Measurements from ENCODE around the gene PHLDB1. TPM values are rescaled to one million over a fixed set of nuclear protein-coding genes. Genes with fewer than 3 reads are reported as not detected.

PHLDB1 gene
- total and polyA plus RNA-seq, 2 of the 8 experiments (the other 6 are each of a cell fraction or from before 2014, with no cell fraction given), result 53.9 to 74.8 TPM

DNA sequence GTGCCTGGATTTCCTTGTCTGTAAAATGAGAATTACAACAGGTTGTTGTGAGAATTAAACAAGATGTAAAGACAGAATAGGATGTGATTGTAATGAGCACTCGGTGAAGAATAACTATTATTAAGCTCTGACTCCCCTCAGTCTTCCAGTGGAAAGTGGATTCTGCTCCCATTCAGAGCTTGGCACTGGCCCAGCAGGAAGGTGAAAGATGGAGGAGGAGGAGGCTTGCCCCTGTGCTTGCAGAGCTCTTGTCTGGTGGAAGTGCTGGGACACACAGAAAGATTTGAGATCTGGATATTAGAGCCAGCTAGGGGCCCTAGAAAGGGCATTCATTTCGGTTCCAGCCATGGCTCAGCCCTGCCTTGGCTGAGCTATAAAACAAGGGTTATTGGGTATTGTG is 28.2 kb downstream of the PHLDB1 start:
- H3K4ac ChIP-seq (replicated peaks; ENCODE audit: insufficient read length, low read depth, low read length), result peak overlapping the region; percentile 1
- H3K4me3 ChIP-seq (ENCODE audit: extremely low read depth in 1 of 4, insufficient read depth in 2 of 4, low read depth in 3 of 4, low read length in 4 of 4), result peak overlapping the region; percentile 36 to 72 (median 62); a peak in 7 of 8 replicates
- H2BK120ac ChIP-seq (replicated peaks; ENCODE audit: low read depth, low read length), result no peak overlapping the region
- ChIA-PET POLR2A (ENCODE audit: partially characterized antibody) (interaction anchor here (0.6 to 25.8 kb wide), 10 partner anchors 10 to 377 kb away, joined by 3 to 574 read pairs (median 5); partner anchors contain the start of gene PHLDB1), CTCF (ENCODE audit: partially characterized antibody) (interaction anchor here (0.7 to 19.1 kb wide), 15 partner anchors 9 to 201 kb away, joined by 3 to 435 read pairs (median 6); partner anchors contain the start of genes PHLDB1 and TREH)
- H2BK20ac ChIP-seq (ENCODE audit: low read length), result no peak overlapping the region
- H2BK5ac ChIP-seq (ENCODE audit: low read depth, low read length), result peak overlapping the region; percentile 92; the same call in 1 of the 2 replicates
- peak overlapping the region; percentile 97; the same call in 1 of the 2 replicates for H3K18ac ChIP-seq (ENCODE audit: extremely low read depth, low read length)
- peaks cover 2 to 52% (median 17%) of the 10 kb centered on the region in 4 experiments; a peak in 6 of 8 replicates for H3K36me3 ChIP-seq (ENCODE audit: control insufficient read depth in 2 of 4, insufficient read depth in 4 of 4, low read length in 3 of 4)
- peaks cover 16 to 23% (median 19%) of the 10 kb centered on the region in 4 experiments for H3K4me1 ChIP-seq (replicated peaks in 1 of 4; ENCODE audit: control insufficient read depth in 3 of 4, insufficient read depth in 4 of 4, low read length in 3 of 4)
- peak overlapping the region; percentile 80 to 99 for H3K4me2 ChIP-seq (ENCODE audit: insufficient read depth in 1 of 2, low read depth in 2 of 2, low read length in 2 of 2)
- 0 out of 2 replicates have a peak overlapping the region, but pooled peaks have one; percentile 68 for H2BK12ac ChIP-seq (ENCODE audit: low read depth, low read length)
- no peaks in the 10 kb centered on the region for H3K27me3 ChIP-seq (replicated peaks in 1 of 4; ENCODE audit: control insufficient read depth in 3 of 4, extremely low read depth in 1 of 4, insufficient read depth in 3 of 4, low read length in 3 of 4)
- H4K8ac ChIP-seq (ENCODE audit: extremely low read depth, insufficient read depth, low read length), result no peak overlapping the region
- no peak overlapping the region for H3K23ac ChIP-seq (ENCODE audit: insufficient read length)
- peak overlapping the region; percentile 55; the same call in 1 of the 2 replicates for H2BK15ac ChIP-seq (ENCODE audit: low read length)
- peaks cover 2 to 9% of the 10 kb centered on the region in 2 experiments for H4K20me1 ChIP-seq (replicated peaks in 1 of 2; ENCODE audit: control insufficient read depth in 1 of 2, insufficient read depth in 2 of 2, low read length in 2 of 2)
- H3K27ac ChIP-seq (ENCODE audit: low read depth, low read length), result peak overlapping the region; percentile 89; the same call in 1 of the 2 replicates
- H3K9me3 ChIP-seq (ENCODE audit: insufficient read depth in 2 of 2, low read depth in 1 of 2, low read length in 1 of 2), result no peaks in the 10 kb centered on the region
- H4K5ac ChIP-seq (ENCODE audit: insufficient read length, low read depth, low read length), result no peak overlapping the region
- no peaks in the 10 kb centered on the region for H3K79me2 ChIP-seq (ENCODE audit: control insufficient read depth in 1 of 2, insufficient read depth in 2 of 2, low read length in 2 of 2)
- no peak overlapping the region for H3K14ac ChIP-seq (ENCODE audit: insufficient read length)
- DNase-seq (ENCODE audit: low read depth in 1 of 2, low spot score in 2 of 2) (no peak), FAIRE-seq (no peak)
- no peak overlapping the region for H3K56ac ChIP-seq (replicated peaks; ENCODE audit: insufficient read length, low read depth, low read length)
- peak overlapping the region; percentile 87 for H4K91ac ChIP-seq (replicated peaks; ENCODE audit: insufficient read length, low read length)
- 0 out of 2 replicates have a peak overlapping the region, but pooled peaks have one; percentile 68 for H2AK5ac ChIP-seq (ENCODE audit: low read depth, low read length)
- H3K79me1 ChIP-seq (ENCODE audit: low read depth, low read length), result peaks cover 4% of the 10 kb centered on the region; the same call in 1 of the 2 replicates
- TF ChIP-seq HDAC2 (IDR thresholded peaks at IDR 0.05; ENCODE audit: borderline replicate concordance in 1 of 2, low read depth in 2 of 2, low read length in 2 of 2) (no peak), SUZ12 (IDR thresholded peaks at IDR 0.05; ENCODE audit: low read length) (no peak), EGR1 (IDR thresholded peaks at IDR 0.05; ENCODE audit: borderline replicate concordance, low read depth, low read length) (no peak)
- H3K9ac ChIP-seq (replicated peaks in 1 of 4; ENCODE audit: extremely low read depth in 1 of 4, low read depth in 3 of 4, low read length in 3 of 4), result peak overlapping the region in 3 of 4 experiments; percentile 62 to 79 (median 77); a peak in 4 of 7 replicates
- no peak overlapping the region for H2AFZ ChIP-seq (ENCODE audit: low read length)
- WGBS, 2 experiments (ENCODE audit: extremely low coverage in 1 of 2, insufficient coverage in 1 of 2, insufficient read length in 1 of 2, insufficient replicate concordance in 2 of 2, low coverage in 1 of 2, low lambda C conversion rate in 2 of 2, missing lambda C conversion rate in 1 of 2), result 71% methylated on average over 2 of the region's 2 CpGs; no CpG with 5 or more reads in 1 of the 2 experiments
- peaks cover 6% of the 10 kb centered on the region; the same call in 1 of the 2 replicates for H3K23me2 ChIP-seq (ENCODE audit: low read depth, low read length)

Data from H1 (cell line).